Renal pelvis (tissue), 4 donors: ENCODE results near the gene ECI1. TPM values are rescaled to one million over a fixed set of nuclear protein-coding genes. Genes with fewer than 3 reads are reported as not detected.

ENCODE experiments used
- DNase-seq: peaks from one replicate; pipeline ENCODE4 v3.0.0-alpha.2; 2013
- polyA plus RNA-seq, 3 donors: library from polyadenylated mRNA; unstranded; fragments of 120-200 nt; gene quantifications; one replicate each; pipeline ENCODE4 v1.2.1, GENCODE V29; 2013; ENCODE audit not compliant: insufficient read length in 3 of 3

The ECI1 gene
- polyA plus RNA-seq, 3 donors: 76.6 to 90.9 (median 81.6) TPM

DNA sequence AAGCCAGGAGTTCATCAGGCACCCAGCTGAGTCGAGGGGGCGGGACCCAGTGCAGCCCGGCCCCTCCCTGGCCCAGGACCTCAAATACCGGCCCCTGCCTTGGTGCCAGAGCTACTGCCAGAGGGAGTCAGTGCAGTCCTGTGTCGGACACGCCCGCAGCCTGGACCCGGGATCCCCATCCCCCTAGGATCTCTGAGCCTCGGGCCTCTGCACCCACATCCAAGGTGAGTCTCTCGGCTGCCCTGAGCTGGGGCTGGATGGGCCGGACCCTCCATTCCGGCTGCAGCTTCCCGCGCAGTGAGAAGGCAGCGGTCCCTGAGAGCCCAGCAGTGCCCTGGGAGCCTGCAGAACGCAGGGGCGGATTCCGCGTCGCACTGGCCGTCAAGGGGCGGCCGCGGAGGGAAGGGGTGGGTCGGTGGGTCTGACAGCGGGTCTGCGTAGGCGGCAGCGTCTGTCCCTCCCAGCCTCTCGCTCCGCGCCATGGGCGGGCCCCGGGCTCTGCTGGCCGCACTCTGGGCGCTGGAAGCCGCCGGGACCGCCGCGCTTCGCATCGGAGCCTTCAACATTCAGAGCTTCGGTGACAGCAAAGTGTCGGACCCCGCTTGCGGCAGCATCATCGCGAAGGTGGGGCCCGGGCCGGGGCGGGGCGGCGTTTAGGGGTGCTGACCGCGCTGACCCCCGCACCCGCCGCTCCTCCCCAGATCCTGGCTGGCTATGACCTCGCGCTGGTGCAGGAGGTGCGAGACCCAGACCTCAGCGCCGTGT, 14.9 kb downstream of the ECI1 start, which contains the start of gene DNASE1L2:
Gene DNASE1L2, plus strand, starts transcription at position 108 of the 765 bp plus-strand sequence. Its CDS starts 373 bp downstream, at position 481.
- DNase-seq: no peak

GRCh38 chr16:2235695-2236336, 15.6 kb downstream of the ECI1 start:
- DNase-seq: no peak

DNA sequence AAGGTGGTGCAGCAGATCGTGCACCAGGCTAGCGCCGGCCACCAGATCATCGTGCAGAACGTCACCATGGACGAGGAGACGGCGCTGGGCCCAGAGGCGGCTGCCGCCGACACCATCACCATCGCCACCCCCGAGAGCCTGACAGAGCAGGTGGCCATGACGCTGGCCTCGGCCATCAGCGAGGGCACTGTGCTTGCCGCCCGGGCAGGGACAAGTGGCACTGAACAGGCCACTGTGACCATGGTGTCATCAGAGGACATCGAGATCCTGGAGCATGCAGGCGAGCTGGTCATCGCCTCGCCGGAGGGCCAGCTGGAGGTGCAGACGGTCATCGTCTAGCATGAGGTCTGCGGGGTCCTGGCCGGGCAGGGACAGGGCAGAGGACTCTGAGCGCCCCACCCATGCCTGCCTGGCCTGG, 16.1 kb downstream of the ECI1 start:
- DNase-seq: no peak

DNA sequence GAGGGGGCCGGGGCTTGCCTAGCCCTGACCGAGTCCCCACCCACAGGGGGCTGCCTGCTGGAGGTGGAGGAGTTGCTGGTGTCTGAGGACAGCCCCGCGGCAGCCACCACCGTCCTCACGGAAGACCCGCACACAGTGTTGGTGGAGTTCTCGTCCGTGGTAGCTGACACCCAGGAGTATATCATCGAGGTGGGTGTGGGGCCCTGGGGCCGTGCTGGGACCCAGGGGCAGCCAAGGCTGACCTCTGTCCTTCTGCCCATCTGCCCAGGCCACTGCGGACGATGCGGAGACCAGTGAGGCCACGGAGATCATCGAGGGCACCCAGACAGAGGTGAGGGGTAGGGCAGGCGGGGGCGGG, 16.6 kb downstream of the ECI1 start:
- DNase-seq: no peak

- no peak for DNase-seq
These were observed 17.2 kb downstream of the ECI1 start for GRCh38 chr16:2233872-2234812.

DNA sequence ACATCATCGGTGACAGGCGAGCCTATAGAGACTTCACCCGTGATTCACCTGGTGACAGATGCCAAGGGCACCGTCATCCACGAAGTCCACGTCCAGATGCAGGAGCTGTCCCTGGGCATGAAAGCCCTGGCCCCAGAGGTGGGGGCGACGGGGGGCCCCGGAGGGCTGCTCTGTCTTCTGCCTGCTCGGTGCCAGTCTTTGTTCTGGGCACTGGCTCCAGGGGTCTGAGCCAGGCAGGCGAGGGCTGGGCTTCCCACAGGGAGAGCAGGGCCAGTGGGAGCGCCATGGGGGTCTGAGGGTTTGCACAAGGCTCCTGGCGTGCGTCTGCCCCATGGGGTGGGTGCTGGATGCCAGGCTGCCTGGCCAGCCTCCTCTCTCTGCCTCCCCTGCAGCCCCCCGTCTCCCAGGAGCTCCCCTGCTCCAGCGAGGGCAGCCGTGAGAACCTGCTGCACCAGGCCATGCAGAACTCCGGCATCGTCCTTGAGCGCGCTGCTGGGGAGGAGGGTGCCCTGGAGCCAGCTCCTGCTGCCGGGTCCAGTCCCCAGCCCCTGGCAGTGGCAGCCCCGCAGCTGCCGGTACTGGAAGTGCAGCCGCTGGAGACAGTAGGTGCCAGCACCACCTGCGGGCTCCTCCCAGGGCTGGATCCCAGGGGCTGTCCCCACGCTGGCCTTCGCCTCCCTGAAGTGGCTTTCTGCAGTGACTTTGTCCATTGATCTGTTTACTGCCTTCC, 18.2 kb downstream of the ECI1 start:
- no peak for DNase-seq

GRCh38 chr16:2232094-2232990, 19.0 kb downstream of the ECI1 start:
- DNase-seq: no peak

GRCh38 chr16:2231016-2231931, 20.1 kb downstream of the ECI1 start:
- no peak for DNase-seq

DNA sequence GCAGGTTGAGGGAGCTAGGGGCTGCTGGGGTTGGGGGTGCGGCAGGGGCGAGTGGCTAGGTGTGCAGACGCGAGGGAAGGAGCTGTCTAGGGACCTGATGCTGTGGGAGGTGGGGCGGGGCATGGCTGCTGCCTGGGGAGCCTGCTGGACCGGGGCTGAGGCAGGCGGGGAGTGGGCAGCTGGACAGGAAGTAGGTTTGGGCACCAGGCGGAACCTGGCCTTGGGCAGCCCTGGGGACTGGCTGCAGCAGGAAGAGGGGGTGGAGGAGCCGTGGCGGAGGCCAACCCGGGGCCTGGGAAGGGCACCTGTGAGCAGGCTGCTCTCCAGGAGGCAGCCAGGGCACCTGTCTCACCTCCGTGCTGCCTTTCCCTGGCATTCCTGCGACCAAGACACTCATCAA, 21.0 kb downstream of the ECI1 start:
- no peak for DNase-seq

DNA sequence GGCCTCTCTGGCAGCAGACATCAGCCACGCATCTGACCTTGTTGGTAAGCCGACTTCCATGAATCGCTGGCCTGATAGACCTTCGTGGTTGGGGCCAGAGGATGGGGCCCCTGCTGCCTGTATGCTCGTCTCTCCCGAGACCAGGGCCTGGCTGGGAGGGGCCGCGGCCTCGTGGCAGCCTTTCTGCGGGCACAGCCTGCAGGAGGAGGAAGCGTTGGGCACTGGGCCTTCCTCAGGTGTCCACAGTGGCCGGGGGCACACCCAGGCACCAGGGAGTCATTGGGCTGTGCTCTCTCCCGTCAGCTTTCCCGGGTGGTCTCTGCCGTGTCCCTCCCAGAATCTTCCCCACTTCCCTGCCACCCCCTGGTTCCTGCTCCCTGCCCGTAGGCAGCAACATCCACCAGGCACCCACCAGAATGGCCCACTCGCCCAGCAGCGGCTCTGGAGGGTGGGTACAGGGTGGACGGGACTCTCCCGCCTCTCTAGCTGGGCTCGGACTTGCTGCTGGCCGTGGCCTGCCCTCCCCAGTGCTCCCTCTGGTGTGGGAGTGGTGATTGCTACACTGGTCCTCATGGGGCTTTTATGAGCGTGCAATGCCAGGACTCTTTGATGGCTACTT, 21.6 kb downstream of the ECI1 start:
- no peak for DNase-seq

GRCh38 chr16:2229091-2229490, 22.3 kb downstream of the ECI1 start:
- no peak for DNase-seq

DNA sequence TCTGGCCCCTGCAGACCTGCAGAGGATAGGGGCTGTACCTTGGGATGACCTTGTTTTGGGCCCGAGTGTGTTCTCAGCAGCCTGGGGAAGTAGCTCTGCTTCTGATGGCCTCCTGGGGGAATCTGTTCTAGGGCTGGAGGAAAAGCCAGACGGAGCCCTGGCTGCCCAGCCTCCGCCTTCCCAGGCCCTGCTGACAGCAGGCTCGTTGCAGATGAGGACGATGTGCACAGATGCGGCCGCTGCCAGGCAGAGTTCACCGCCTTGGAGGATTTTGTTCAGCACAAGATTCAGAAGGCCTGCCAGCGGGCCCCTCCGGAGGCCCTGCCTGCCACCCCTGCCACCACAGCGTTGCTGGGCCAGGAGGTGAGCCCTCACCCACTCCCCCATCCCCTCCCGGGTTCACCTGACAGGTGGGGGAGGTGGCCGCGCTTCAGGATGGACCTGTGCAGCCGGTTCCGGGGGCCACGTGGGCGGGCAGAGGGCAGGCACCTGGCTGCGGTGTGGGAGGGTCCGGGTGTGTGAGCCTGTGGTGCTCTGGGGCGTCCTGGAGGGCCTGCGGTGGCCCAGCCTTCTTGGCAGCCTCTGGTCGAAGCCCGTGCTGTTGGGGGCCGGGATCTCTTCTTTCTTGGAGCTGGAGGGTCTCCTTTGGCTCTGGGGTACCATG, 23.1 kb downstream of the ECI1 start:
- no peak for DNase-seq

DNA sequence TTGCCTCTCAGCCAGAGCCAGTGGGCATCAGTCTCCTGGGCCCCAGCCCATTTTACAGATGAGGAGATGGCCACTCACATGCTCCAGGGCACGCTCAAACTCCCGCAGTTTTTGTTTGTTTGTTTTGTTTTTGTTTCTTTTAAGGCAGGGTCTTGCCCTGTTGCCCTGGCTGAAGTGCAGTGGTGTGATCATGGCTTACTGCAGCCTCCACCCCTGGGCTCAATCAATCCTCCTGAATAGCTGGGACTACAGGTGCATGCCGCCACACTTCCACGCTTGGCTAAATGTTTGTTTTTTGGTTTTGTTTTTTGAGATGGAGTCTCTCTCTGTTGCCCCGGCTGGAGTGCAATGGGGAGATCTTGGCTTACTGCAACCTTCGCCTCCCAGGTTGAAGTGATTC, 24.5 kb downstream of the ECI1 start:
- DNase-seq: no peak

- DNase-seq: no peak
These were observed 25.1 kb downstream of the ECI1 start for GRCh38 chr16:2226245-2226793.

- no peak for DNase-seq
These were observed 27.4 kb downstream of the ECI1 start for GRCh38 chr16:2223942-2224486.

GRCh38 chr16:2223221-2223941, 28.0 kb downstream of the ECI1 start, which contains the start of gene E4F1:
Gene E4F1, plus strand, starts transcription at chr16:2223591. Its CDS starts 23 bp downstream, at chr16:2223614.
- peak; percentile 99 for DNase-seq

DNA sequence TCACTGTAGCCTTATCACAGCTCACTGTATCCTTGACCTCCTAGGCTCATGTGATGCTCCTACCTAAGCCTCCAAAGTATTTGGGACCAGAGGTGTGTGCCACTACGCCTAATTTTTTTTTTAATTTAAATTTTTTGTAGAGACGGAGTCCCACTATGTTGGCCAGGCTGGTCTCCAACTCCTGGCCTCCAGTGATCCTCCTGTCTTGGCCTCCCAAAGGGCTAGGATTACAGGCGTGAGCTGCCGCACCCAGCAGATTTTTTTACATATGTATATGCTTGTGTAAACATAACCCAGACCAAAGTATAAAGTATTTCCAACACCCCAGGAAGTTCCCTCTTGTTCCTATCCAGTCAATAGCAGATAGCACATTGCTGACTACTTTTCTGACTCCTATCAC, 35.1 kb downstream of the ECI1 start:
- DNase-seq: no peak
